Medulla oblongata (tissue), 1 donor: ENCODE measurements around the gene ZNF543.
"Not testable (repeated sequence)": the region's sequence is repeated elsewhere in the genome, so short reads cannot be mapped to it uniquely, and the experiment has no call there.

Source experiments
- DNase-seq: peaks from one replicate; pipeline ENCODE4 v3.0.0-alpha.2; 2015; ENCODE audit errors: extremely low spot score

ZNF543 gene

GRCh38 chr19:57321116-57321515 is 844 bp downstream of the ZNF543 start:
- DNase-seq = no peak

- no peak for DNase-seq
Measured at GRCh38 chr19:57321751-57322150, 1.5 kb downstream of the ZNF543 start.

GRCh38 chr19:57324992-57325391 is 4.7 kb downstream of the ZNF543 start:
- no peak for DNase-seq

DNA sequence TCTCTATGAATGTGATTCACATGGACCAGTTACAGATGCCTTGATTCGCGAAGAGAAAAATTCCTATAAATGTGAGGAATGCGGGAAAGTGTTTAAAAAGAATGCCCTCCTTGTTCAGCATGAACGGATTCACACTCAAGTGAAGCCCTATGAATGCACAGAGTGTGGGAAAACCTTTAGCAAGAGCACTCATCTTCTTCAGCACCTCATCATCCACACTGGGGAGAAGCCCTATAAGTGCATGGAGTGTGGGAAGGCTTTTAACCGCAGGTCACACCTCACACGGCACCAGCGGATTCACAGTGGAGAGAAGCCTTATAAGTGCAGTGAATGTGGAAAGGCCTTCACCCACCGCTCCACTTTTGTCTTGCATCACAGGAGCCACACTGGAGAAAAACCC is 7.7 kb downstream of the ZNF543 start:
- no peak for DNase-seq

DNA sequence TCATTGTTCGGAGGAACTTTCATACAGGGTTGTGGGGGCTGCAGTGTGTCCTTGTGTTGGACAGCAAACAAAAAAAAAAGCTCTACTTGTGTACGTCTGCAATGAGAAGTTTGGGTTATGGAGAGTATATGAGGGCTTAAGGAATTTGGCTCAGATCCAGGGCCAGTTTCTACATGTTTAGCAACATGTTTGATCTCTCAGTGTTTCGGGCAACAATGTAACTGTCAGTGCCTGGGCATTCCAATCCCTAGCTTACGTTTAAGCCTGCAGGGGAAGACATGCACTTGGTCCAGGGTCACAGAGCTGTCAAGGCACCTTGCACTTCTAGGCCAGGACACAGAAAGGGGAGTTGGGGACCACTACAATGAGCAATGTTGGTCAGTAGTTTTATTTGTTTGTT is 13.9 kb downstream of the ZNF543 start:
- DNase-seq = no peak

- DNase-seq = no peak
Measured at GRCh38 chr19:57338877-57339276, 18.6 kb downstream of the ZNF543 start.

DNA sequence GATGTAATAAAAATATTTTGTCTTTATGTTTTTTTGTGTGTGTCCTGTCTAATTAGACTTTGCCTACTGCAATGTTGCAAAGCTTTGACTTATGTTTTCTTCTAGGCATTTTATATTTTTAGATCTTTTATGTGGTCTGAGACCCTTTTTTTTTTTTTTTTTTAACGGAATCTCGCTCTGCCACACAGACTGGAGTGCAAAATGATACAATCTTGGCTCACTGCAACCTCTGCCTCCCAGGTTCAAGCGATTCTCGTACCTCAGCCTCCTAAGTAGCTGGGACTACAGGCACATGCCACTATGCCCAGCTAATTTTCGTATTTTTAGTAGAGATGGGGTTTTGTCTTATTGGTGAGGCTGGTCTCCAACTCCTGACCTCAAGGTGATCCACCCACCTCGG is 22.3 kb downstream of the ZNF543 start:
- DNase-seq = no peak

DNA sequence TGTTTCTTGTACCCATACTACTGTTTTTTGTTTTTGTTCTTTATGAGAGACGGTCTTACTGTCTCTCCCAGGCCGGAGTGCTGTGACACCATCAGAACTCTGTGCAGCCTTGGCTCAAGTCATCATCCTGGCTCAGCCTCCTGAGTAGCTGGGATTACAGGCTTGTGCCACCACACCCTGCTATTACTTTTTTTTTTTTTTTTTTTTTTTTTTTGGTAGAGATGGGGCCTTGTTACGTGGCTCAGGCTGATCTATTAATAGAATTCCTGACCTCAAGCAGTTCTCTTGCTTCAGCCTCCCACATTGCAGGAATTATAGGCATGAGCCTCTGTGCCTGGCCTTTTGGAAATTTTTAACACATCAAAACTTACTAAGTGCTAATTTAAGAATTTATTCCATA is 27.9 kb downstream of the ZNF543 start:
- no peak for DNase-seq

DNA sequence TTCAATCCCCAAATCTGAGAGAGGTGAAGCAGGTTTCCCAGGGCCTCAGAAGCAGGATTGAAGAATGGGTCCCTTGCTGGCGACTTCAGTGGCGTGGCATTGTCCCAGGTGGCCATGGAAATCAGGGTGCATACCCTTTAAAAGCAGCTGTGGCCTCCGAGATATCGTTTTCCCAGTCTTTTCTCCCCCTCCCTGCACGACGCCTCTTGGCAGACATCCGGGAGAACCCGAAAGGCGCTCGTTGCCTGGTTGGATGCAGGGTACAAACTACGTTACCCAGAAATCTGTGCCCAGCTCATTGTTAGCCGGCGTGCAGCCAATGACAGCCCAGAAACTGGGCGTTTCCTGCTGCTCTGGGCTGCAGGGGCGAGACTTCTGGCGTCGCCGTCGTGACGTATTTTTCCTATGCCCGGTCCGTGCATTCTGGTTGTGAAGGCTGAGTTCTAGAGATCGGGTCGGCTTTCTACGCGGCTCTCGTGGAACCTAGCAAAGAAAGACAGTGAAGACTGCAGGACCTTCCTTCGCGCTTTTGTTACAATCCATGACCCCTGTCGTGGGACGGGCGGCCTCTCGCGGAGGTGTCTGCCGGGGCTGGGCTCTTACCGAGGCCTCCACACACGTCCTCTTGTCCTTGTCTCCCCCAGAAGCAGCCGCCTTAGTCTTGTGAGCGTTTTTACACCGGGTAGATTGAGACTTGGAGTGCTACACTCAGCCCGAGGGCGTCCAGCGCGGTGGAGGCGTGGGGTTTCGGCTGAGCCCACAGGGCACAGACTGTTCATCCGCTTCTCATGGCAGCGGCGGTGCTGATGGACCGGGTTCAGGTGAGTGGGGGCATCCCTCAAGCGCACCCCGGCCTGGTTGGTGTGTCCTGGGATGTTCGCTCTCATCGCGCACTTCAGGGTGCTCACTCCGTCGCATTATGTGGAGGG is 30.9 kb downstream of the ZNF543 start, which contains the start of gene ZNF304:
ZNF304 (plus strand) TSS at position 395 of the 929 bp plus-strand sequence; CDS start at position 789, 394 bp downstream.
- DNase-seq = peak; percentile 97

DNA sequence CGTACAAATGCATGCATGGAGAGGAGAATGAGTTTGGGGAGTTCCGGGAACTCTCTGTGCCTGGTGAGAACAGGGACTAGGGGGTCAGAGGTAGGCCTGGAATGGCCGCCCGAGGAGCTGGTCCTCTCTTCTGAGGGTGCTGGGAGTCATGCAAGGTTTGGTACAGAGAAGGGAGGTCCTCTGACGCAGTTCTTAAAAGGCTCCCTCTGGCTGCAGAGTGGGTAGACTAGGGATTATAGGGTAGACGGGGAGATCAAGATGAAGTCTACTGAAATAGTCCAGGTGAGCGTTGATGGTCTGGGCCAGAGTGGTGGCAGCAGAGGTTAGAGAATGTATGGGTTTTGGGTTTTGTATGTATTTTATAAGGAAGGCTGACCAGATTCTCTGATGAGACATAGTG is 31.6 kb downstream of the ZNF543 start:
- no peak for DNase-seq

DNA sequence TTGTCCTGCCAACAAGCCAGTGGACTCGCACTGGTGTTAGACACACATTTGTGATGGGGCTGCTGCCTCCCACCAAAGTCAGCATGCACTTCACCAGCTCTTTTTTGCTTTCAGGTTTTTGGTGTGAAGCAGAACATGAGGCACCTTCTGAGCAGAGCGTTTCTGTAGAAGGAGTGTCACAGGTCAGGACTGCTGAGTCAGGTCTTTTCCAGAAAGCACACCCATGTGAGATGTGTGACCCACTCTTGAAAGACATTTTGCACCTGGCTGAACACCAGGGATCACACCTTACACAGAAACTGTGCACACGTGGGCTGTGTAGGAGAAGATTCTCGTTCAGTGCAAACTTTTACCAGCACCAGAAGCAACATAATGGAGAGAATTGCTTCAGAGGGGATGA is 35.6 kb downstream of the ZNF543 start:
- no peak for DNase-seq

DNA sequence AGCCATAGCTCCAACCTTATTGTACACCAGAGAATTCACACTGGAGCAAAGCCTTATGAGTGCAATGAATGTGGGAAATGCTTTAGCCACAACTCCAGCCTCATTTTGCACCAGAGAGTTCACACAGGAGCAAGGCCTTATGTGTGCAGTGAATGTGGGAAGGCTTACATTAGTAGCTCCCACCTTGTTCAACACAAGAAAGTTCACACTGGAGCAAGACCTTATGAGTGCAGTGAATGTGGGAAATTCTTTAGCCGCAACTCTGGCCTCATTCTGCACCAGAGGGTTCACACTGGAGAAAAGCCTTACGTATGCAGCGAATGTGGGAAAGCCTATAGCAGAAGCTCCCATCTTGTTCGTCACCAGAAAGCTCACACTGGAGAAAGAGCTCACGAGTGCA is 37.1 kb downstream of the ZNF543 start:
- no peak for DNase-seq

DNA sequence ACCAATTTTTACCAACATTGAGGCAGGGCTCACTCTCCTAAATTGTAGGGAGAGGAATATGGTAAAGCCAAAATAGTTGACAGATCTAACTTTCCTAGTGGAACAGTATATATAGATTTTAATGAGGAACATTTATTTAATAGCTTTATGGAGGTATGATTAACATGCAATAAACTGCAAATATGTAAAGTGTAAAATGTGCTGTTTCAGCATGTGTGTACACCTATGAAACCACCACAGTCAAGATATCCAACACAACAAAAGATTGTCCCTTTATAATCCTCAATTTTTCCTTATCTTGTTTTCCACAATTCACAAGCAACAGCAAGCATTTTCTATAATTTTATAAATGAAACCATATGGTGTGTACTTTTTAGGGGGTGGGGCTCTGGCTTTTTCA is 39.0 kb downstream of the ZNF543 start:
- DNase-seq = no peak

GRCh38 chr19:57362419-57362818 is 42.1 kb downstream of the ZNF543 start:
- DNase-seq = no peak

DNA sequence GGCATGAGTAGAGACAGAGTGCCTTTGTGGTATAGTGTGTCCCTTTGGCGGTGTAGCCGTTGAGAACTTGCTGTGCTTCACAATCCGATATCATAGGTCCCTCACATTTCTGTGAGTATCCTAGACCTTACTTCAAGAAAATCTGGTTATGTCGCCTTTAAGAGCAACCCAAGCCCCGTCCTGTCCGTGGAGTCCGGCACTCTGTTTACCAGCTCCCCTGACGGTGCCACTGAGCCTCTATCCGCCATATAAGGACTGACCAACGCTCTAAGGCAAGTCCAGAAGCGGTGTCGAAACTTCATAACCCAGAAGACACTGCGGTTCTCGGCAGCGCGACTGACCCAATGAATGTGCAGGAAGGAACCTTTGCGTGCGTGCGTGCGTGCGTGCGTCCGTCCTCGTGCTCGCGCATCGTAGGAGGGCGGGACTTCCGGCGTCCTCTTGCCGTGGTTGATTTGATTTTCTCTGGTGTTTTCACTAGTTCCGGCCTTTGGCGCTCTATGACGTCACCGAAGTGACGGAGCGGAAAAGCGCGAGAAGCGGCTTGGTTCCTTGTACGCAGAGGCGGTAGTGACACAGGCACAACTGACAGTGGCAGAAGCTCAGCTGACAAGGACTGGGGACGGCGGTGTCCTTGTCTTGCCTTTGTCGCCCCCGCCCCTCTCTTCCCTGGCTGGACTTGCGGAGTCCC is 42.9 kb downstream of the ZNF543 start, which contains the start of the genes TRAPPC2B and ZNF547:
TRAPPC2B (plus strand) TSS at position 555 of the 691 bp plus-strand sequence. CDS start 1,283 bp downstream, outside the sequence.
ZNF547 (plus strand) TSS at position 555 of the 691 bp plus-strand sequence. CDS start 5,005 bp downstream, outside the sequence.
- DNase-seq = peak; percentile 99

GRCh38 chr19:57363688-57364181 is 43.5 kb downstream of the ZNF543 start:
- peak; percentile 12 for DNase-seq

GRCh38 chr19:57366776-57367175 is 46.5 kb downstream of the ZNF543 start:
- no peak for DNase-seq

GRCh38 chr19:57374179-57374578 is 53.9 kb downstream of the ZNF543 start:
- no peak for DNase-seq

- DNase-seq = not testable (repeated sequence)
Measured at GRCh38 chr19:57374647-57375046, 54.4 kb downstream of the ZNF543 start.

GRCh38 chr19:57376151-57376550 is 55.9 kb downstream of the ZNF543 start:
- no peak for DNase-seq

GRCh38 chr19:57377498-57378146 is 57.4 kb downstream of the ZNF543 start:
- DNase-seq = no peak
